Stimulated activated CD4-positive, alpha-beta T cell treated with anti-CD3 and anti-CD28 coated beads, Interleukin-4, amount 100 ng/mL, for 24 hours (primary cell): ENCODE results near the gene HSD17B11.
A peak's percentile ranks its signal among the peaks of the same experiment; 100 is the strongest.
"Not testable (repeated sequence)": the region's sequence is repeated elsewhere in the genome, so short reads cannot be mapped to it uniquely, and the experiment has no call there.

ENCODE experiments used
- DNase-seq: peaks from one replicate; pipeline ENCODE4 v3.0.0-alpha.2; 2020

Gene HSD17B11

GRCh38 chr4:87390891-87391575 is at the start of gene HSD17B11:
Gene HSD17B11 (minus strand): TSS chr4:87391188. CDS start chr4:87391070, 118 bp downstream.
- DNase-seq, result peak; percentile 81

- no peak for DNase-seq
Measured at GRCh38 chr4:87433342-87433741, 42.4 kb upstream of the HSD17B11 start.

- no peak for DNase-seq
Measured at GRCh38 chr4:87430038-87430437, 39.0 kb upstream of the HSD17B11 start.

GRCh38 chr4:87428979-87429378 is 38.0 kb upstream of the HSD17B11 start:
- DNase-seq, result no peak

- DNase-seq, result no peak
Measured at GRCh38 chr4:87427518-87427868, 36.5 kb upstream of the HSD17B11 start.

GRCh38 chr4:87426865-87427517 is 36.0 kb upstream of the HSD17B11 start:
- DNase-seq, result no peak

GRCh38 chr4:87425711-87426110 is 34.7 kb upstream of the HSD17B11 start:
- DNase-seq, result no peak

GRCh38 chr4:87424099-87424543 is 33.1 kb upstream of the HSD17B11 start:
- DNase-seq, result not testable (repeated sequence)

- DNase-seq, result no peak
Measured at GRCh38 chr4:87423317-87424098, 32.5 kb upstream of the HSD17B11 start.

GRCh38 chr4:87422104-87423052 is 31.4 kb upstream of the HSD17B11 start, which contains the start of gene NUDT9:
Gene NUDT9 (plus strand): TSS chr4:87422573. CDS start chr4:87422906, 333 bp downstream.
- peak; percentile 89 for DNase-seq

- no peak for DNase-seq
Measured at GRCh38 chr4:87420276-87420830, 29.4 kb upstream of the HSD17B11 start.

- no peak for DNase-seq
Measured at GRCh38 chr4:87419578-87420249, 28.7 kb upstream of the HSD17B11 start.

GRCh38 chr4:87418410-87418809 is 27.4 kb upstream of the HSD17B11 start:
- DNase-seq, result not testable (repeated sequence)

- no peak for DNase-seq
Measured at GRCh38 chr4:87416965-87417364, 26.0 kb upstream of the HSD17B11 start.

- no peak for DNase-seq
Measured at GRCh38 chr4:87414816-87415215, 23.8 kb upstream of the HSD17B11 start.

GRCh38 chr4:87410679-87411078 is 19.7 kb upstream of the HSD17B11 start:
- DNase-seq, result no peak

- DNase-seq, result no peak
Measured at GRCh38 chr4:87410157-87410556, 19.2 kb upstream of the HSD17B11 start.

GRCh38 chr4:87409420-87409939 is 18.5 kb upstream of the HSD17B11 start:
- no peak for DNase-seq

GRCh38 chr4:87406902-87407301 is 15.9 kb upstream of the HSD17B11 start:
- not testable (repeated sequence) for DNase-seq

GRCh38 chr4:87406462-87406861 is 15.5 kb upstream of the HSD17B11 start:
- DNase-seq, result no peak

GRCh38 chr4:87405211-87405820 is 14.3 kb upstream of the HSD17B11 start:
- DNase-seq, result no peak
